Bronchial epithelial cell (primary cell): Measurements from ENCODE around the gene ACOX1. TPM values are rescaled to one million over a fixed set of nuclear protein-coding genes. Genes with fewer than 3 reads are reported as not detected.

Experiments used
- DNase-seq: peaks from one replicate; pipeline ENCODE4 v3.0.0-alpha.2; 2010; ENCODE audit warnings: low read depth
- FAIRE-seq: peaks from 2 replicates; lab custom pipeline; 2011; peaks lifted over from hg19 to GRCh38; lab: Jason Lieb, UNC
- H3K27me3 ChIP-seq: 2 replicates; pipeline ENCODE4 v1.5.1; 2011; ENCODE audit warnings: low read length; ENCODE audit not compliant: control insufficient read depth, insufficient read depth
- H3K36me3 ChIP-seq: 2 replicates; pipeline ENCODE4 v1.5.1; 2011; ENCODE audit warnings: low read length; ENCODE audit not compliant: control insufficient read depth, insufficient read depth
- H3K4me3 ChIP-seq: 2 replicates; pipeline ENCODE4 v1.5.1; 2011; ENCODE audit warnings: mild to moderate bottlenecking, low read depth, low read length, control low read depth
- CTCF ChIP-seq: IDR thresholded peaks from 2 replicates; pipeline ENCODE4 v1.5.1; 2011; ENCODE audit warnings: mild to moderate bottlenecking, moderate library complexity, low read length, control low read depth, inconsistent platforms; ENCODE audit not compliant: insufficient read depth, severe bottlenecking
- total RNA-seq: library from RNA; depleted of rRNA; stranded (reverse); fragments of >200 nt; gene quantifications from 2 replicates; pipeline ENCODE4 v1.2.1, GENCODE V29; 2014

Gene ACOX1
- 39.8 and 49.5 TPM in 2 replicates for total RNA-seq

DNA sequence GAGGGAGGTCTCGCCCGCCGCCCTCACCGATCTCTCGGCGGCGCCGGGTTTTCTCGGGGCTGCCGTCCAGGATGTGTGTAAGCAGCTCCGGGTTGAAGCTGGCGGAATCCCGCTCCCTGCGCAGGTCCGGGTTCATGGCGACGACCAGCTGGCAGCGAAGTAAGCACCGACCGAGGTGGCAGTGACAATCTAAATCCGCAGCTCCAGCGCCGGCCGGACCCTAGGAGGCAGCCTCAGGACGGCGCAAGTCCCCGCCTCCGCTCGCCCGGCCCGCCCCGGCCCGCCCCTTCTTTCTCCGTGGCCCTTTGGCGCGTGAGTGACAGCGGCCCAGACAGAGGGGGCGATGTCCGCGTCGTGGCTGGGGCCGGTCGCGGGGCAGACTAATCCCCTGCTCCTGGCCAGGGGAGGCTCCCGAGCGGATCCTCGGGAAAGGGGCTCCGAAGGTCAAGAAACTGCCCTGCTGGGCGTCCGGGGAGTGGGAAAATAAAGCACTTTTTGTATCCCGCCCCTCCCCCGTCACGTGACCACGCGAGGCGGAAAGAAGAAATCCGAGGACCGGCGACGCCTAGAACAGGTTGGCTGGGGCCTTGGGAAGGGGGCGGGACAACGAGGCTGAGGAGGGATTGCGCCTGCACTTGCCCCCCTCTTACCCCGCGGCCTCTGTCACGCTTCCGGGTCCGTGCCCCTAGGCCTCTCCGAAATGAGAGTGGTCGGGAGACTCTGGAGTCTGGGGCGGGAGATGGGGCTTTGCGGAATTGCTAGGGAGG, at the start of gene ACOX1, which contains the start of gene TEN1:
Gene ACOX1 (minus strand): TSS at position 229 of the 767 bp plus-strand sequence. CDS start 93 bp downstream, at position 136.
Gene TEN1 (plus strand): TSS at position 303 of the 767 bp plus-strand sequence. CDS start 6,953 bp downstream, outside the sequence.
- Histone ChIP-seq H3K4me3 (peak within 1 kb of the TSS; percentile 64), H3K36me3 (no peaks in the 10 kb centered on the region), H3K27me3 (no peaks in the 10 kb centered on the region)
- DNase-seq (peak; percentile 84), FAIRE-seq (no peak)
- peak; percentile 32 for TF ChIP-seq CTCF

GRCh38 chr17:76027159-76027839, 48.3 kb upstream of the ACOX1 start, which contains the start of gene EVPL:
Gene EVPL (minus strand): TSS chr17:76027306. CDS start chr17:76027198, 108 bp downstream.
- H3K36me3 ChIP-seq: peaks cover 15% of the 10 kb centered on the region
- FAIRE-seq (peak; percentile 40), DNase-seq (peak; percentile 92)
- no peak for TF ChIP-seq CTCF
- peak within 1 kb of the TSS; percentile 73 for H3K4me3 ChIP-seq
- H3K27me3 ChIP-seq: no peaks in the 10 kb centered on the region

DNA sequence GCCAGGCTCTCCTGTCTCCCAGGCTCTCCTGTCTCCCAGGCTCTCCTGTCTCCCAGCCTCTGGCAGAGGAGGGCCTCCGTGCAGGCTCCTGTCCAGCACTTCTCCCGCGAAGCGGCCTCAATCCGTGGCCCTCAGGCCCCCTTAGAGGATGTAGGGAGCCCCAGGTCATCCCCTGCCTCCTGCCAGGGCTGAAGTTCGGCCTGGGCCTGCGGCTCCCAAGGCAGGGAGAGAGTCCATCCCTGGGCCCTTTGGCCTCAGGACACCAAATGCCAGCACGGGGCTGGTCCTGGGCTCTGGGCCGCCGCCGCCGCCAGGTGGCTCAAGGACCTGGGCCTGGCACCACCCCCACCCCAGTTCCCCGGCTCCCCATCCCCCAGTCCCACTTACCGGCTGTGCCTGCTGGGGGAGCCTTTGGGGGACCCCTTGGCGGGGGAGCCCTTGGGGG, 47.8 kb upstream of the ACOX1 start:
- Histone ChIP-seq H3K36me3 (peaks cover 16% of the 10 kb centered on the region), H3K4me3 (peak overlapping the region; percentile 73), H3K27me3 (no peaks in the 10 kb centered on the region)
- FAIRE-seq (no peak), DNase-seq (no peak)
- peak; percentile 31 for TF ChIP-seq CTCF

DNA sequence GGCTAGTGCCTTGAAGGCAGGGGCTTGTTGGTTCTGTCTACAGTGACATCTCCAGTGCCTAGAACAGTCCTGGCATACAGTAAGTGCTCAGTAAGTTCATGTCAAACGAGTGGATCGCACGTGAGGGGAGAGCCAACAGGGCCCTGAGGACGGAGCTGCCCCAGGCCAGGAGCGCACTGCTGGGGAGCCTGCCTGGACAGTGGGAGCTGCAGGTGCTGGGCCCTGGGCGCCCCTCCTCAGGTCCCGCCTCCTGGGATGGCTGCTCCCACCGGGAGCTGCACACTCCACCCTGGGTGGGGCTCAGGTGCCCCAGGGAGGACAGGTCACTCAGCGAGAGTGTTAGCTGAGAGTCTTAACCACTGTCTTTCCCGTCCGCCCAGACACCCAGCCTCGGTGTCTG, 46.3 kb upstream of the ACOX1 start:
- peaks cover 17% of the 10 kb centered on the region for H3K36me3 ChIP-seq
- FAIRE-seq (peak; percentile 87), DNase-seq (no peak)
- no peaks in the 10 kb centered on the region for H3K27me3 ChIP-seq
- no peak for TF ChIP-seq CTCF
- peak overlapping the region; percentile 73 for H3K4me3 ChIP-seq

DNA sequence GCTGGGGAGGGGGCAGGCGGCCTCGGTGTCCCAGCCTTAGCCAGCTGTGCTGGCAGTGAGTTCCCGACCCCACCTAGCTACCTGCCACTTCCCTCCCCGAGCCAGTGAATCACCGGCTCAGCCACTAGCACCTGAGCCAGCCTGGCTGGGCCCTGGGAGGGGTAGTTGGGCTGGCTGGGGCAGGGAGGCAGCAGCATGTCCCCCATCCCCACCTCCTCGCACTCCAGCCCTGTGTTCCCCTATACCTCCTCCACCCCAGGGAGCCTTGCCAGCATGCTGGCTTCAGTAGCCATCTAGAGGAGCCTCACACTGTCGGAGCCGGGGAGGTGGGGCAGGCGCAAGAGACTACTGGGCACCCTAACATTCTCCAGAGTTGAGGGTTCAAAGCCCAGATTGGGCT, 45.4 kb upstream of the ACOX1 start:
- Histone ChIP-seq H3K27me3 (no peaks in the 10 kb centered on the region), H3K36me3 (peaks cover 20% of the 10 kb centered on the region), H3K4me3 (no peak overlapping the region)
- DNase-seq (no peak), FAIRE-seq (peak; percentile 66)
- TF ChIP-seq CTCF: no peak
